GM12873 (cell line): ENCODE data around the gene BRAF.

Experiments
- TF ChIP-seq, protein P1 (sequence below): IDR thresholded peaks from 2 replicates; pipeline ENCODE4 v1.5.1; 2012; ENCODE audit warnings: low read depth, mild to moderate bottlenecking, moderate library complexity, low read length, control low read depth; ENCODE audit not compliant: insufficient read depth; ENCODE audit errors: missing control alignments

Gene BRAF

DNA sequence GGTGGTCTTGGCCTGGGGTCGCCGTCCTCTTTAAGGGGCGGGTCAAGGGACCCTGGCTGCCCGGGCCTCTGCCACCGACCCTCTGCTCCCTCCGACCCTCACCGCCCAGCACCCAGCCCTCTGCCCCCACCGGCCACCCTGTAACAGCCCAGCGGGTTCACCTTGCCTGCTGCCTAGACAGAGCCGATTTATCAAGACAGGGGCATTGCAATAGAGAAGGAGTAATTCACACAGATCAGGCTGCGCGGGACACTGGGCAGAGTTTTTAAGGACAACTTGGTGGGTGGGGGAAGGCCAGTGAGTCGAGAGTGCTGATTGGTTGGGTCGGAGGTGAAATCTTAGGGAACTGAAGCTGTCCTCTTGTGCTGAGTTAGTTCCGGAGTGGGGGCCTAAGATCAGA is 252.8 kb downstream of the BRAF start:
- TF ChIP-seq, protein P1, sequence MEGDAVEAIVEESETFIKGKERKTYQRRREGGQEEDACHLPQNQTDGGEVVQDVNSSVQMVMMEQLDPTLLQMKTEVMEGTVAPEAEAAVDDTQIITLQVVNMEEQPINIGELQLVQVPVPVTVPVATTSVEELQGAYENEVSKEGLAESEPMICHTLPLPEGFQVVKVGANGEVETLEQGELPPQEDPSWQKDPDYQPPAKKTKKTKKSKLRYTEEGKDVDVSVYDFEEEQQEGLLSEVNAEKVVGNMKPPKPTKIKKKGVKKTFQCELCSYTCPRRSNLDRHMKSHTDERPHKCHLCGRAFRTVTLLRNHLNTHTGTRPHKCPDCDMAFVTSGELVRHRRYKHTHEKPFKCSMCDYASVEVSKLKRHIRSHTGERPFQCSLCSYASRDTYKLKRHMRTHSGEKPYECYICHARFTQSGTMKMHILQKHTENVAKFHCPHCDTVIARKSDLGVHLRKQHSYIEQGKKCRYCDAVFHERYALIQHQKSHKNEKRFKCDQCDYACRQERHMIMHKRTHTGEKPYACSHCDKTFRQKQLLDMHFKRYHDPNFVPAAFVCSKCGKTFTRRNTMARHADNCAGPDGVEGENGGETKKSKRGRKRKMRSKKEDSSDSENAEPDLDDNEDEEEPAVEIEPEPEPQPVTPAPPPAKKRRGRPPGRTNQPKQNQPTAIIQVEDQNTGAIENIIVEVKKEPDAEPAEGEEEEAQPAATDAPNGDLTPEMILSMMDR, result no peak

DNA sequence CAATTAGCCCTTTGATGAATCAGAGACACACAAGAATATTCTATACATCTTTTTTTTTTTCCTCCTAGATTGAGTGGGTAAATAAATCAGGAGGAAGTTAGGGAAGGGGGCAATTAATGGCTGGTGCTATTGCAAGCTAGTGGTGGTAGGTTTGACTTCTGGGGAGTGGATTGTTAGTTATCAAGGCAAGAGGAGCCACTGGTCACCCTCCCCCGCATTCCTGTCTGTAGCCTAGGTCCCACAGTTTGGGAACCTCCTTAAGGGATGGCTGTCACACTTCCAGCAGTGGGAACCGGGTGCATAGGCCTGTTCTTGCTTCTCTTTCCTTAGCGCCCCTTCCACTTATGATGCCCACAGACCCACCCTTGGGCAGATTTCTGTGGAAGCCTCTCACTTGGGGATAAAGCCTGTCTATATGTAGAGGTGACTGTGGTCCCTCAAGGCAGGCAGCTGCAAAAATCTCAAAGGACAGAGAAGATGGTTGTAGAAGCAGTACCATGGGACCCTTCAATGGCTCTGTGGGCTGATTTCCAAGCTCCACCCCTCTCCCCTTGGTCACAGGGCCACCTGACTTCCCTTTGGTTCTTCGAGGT is 254.3 kb downstream of the BRAF start:
- TF ChIP-seq, protein P1, result no peak

DNA sequence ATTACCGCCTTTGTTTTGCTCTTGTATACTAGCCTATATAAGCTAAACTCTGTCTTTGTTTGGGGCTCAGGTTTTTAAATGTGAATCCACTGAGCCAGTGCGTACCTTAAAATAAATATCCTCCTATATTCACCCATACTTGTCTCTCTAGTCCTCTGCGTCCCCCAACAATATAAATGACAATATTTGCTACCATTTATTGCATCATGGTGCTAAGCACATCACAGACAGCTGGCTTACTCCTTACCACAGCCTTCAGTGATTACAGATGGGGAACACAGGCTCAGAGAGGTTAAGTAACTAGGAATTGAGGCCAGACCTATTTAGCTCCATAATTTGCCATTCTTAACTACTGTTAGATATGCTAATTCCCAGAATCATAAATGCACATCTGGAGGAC is 255.4 kb downstream of the BRAF start:
- TF ChIP-seq, protein P1, result no peak
